ENCODE data around the gene RPL31.
A peak's percentile ranks its signal among the peaks of the same experiment; 100 is the strongest.

RPL31 gene

DNA sequence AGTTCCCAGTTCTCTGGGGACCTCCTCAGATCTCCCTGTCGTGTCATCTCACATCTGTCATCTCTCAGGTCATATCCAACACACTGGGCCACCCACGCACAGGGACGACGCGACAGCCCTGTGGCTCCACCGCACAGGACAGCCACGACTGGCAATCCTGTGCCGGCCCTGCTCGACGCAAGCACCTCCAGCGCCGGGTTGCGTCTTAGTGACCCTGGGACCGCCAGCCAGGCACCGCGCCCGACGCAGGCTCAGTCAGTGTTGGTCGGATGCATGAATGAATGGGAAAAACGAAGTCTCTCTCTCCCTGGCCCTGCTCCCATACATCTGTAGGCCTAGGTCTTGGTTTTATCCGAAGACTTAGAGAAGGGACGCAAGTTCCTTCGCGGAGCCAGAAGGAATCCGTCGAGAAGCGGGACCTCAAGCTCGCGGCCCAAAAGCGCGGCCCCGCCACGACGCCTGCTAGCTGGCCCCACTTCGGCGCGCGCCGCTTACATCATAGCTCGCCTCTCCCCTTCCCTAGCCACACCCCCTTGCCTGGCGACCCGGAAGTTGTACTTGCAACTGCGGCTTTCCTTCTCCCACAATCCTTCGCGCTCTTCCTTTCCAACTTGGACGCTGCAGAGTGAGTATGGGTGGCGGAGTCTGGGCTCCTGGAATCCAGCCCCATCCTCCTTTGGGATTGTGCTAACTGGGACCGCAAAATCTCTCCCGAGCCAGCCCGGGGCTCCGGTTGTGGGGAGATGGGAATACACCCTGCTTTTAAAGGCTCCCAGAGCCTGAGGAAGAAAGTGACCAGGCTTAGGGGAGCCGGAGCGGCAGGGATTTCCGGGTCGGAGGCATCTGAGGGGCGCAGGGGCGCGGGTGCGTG lies at the start of gene RPL31:
RPL31 (plus strand) TSS at position 599 of the 871 bp plus-strand sequence. CDS start 413 bp downstream, outside the sequence.
- Histone ChIP-seq H3K9me3 (ENCODE audit: control insufficient read depth, low read length) (no peaks in the 10 kb centered on the region), H3K27me3 (replicated peaks; ENCODE audit: control insufficient read depth, insufficient read depth, low read length) (no peaks in the 10 kb centered on the region), H3K36me3 (ENCODE audit: control insufficient read depth, insufficient read depth, low read length, severe bottlenecking) (peaks cover 37% of the 10 kb centered on the region), H3K9ac (ENCODE audit: low read length) (peak within 1 kb of the TSS; percentile 98), H3K4me1 (ENCODE audit: control insufficient read depth, insufficient read depth, low read length) (peaks cover 53% of the 10 kb centered on the region), H3K4me3 (ENCODE audit: low read length) (peak within 1 kb of the TSS; percentile 98)
- DNase-seq (ENCODE audit: low read depth) = peak; percentile 99

DNA sequence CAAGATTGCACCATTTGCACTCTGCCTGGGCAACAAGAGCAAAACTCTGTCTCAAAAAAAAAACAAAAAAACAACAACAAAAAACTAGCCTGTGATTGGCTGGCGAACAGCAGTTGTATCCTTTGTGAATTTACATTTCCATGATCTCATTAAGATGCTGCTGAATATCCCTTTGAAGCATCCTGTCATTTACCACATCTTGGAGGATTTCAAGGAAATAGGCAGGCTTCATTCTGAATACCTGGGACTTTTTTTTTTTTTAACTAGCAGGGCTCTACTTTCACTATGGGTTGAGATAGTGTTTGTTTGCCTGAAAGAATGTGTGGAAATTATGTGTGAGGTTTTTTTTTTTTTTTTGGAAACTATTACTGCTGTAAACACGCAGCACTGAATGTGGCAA lies 49.6 kb upstream of the RPL31 start:
- Histone ChIP-seq H3K4me3 (ENCODE audit: low read length) (no peak overlapping the region), H3K9me3 (ENCODE audit: control insufficient read depth, low read length) (no peaks in the 10 kb centered on the region), H3K27me3 (replicated peaks; ENCODE audit: control insufficient read depth, insufficient read depth, low read length) (no peaks in the 10 kb centered on the region)

DNA sequence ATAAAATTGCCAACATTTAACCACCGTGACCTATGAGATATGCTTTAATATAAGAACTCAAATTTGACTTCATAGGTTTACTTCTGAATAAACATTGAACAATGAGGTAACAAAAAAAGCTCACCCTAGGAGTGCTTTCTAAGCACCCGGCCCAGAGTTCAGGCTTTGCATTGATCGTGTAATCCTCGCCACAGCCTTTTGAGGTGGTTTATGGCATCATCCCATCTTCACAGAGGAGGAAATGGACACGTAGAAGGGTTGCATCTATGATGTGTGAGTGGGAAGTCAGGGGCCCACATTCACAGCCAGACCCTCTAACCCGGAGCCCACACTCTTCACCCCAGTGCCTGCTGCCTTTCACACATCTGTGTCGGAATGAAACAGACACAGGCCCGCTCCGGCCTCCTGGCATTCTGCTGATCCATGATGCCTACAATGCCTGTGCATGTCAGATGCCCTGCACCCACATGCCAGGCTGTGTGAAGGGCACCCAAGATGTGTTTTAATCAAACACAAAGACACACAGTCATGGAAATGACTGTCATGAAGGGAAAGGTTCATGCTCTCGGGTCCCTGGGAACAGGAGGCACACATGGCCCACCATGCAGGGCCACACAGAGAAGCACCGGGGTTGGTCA lies 48.6 kb upstream of the RPL31 start:
- DNase-seq (ENCODE audit: low read depth) = no peak
- H3K9ac ChIP-seq (ENCODE audit: low read length) = no peak overlapping the region
- H3K36me3 ChIP-seq (ENCODE audit: control insufficient read depth, insufficient read depth, low read length, severe bottlenecking) = peaks cover 24% of the 10 kb centered on the region
- no peak overlapping the region for H3K4me3 ChIP-seq (ENCODE audit: low read length)
- peaks cover 16% of the 10 kb centered on the region for H3K4me1 ChIP-seq (ENCODE audit: control insufficient read depth, insufficient read depth, low read length)
- no peaks in the 10 kb centered on the region for H3K27me3 ChIP-seq (replicated peaks; ENCODE audit: control insufficient read depth, insufficient read depth, low read length)
- no peaks in the 10 kb centered on the region for H3K9me3 ChIP-seq (ENCODE audit: control insufficient read depth, low read length)

More for the DNA sequence above, 49.6 kb upstream of the RPL31 start:
- Histone ChIP-seq H3K9ac (ENCODE audit: low read length) (no peak overlapping the region), H3K36me3 (ENCODE audit: control insufficient read depth, insufficient read depth, low read length, severe bottlenecking) (peaks cover 24% of the 10 kb centered on the region), H3K4me1 (ENCODE audit: control insufficient read depth, insufficient read depth, low read length) (peaks cover 8% of the 10 kb centered on the region)
- no peak for DNase-seq (ENCODE audit: low read depth)

DNA sequence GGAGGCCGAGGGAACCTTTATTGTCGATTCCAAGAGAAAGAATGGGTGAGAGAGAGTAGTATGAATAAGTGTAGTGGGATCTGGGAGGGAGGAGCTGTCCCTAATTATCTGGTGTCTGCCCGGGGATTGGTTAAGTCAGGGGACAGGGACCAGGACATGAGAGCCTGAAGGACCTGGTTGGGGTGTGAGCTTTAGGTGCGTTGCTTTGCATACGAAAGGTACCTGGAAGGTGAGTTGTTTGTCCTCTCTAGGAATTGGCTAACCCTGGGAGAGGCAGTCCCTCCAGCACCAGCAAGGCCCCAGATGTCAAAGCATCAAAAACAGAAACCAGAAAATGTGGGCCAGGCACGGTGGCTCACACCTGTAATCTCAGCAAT lies 48.1 kb upstream of the RPL31 start:
- Histone ChIP-seq H3K36me3 (ENCODE audit: control insufficient read depth, insufficient read depth, low read length, severe bottlenecking) (peaks cover 19% of the 10 kb centered on the region), H3K9me3 (ENCODE audit: control insufficient read depth, low read length) (no peaks in the 10 kb centered on the region), H3K4me1 (ENCODE audit: control insufficient read depth, insufficient read depth, low read length) (peaks cover 21% of the 10 kb centered on the region), H3K4me3 (ENCODE audit: low read length) (no peak overlapping the region), H3K9ac (ENCODE audit: low read length) (no peak overlapping the region), H3K27me3 (replicated peaks; ENCODE audit: control insufficient read depth, insufficient read depth, low read length) (no peaks in the 10 kb centered on the region)
- DNase-seq (ENCODE audit: low read depth) = no peak

DNA sequence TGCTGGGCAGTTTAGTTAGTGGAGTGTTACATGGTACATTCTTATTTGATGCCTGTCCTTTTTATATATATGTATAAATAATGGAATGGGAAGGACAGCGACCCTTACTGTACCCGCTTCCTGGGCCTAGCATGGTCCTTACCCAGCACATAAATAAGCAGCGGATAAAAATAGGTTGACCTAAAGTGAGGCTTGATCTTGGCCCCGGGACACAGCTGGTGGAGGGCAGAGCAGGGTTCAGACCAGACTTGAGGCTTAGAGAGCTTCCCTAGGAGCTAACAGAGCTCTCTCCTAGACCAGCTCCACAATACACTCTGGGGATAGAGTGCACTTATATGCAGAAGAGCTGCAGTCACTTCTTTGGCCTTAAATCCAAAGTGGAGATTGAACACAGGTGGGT lies 46.9 kb upstream of the RPL31 start:
- Histone ChIP-seq H3K9me3 (ENCODE audit: control insufficient read depth, low read length) (no peaks in the 10 kb centered on the region), H3K36me3 (ENCODE audit: control insufficient read depth, insufficient read depth, low read length, severe bottlenecking) (peaks cover 7% of the 10 kb centered on the region), H3K4me1 (ENCODE audit: control insufficient read depth, insufficient read depth, low read length) (peaks cover 30% of the 10 kb centered on the region), H3K27me3 (replicated peaks; ENCODE audit: control insufficient read depth, insufficient read depth, low read length) (no peaks in the 10 kb centered on the region), H3K4me3 (ENCODE audit: low read length) (no peak overlapping the region), H3K9ac (ENCODE audit: low read length) (no peak overlapping the region)
- no peak for DNase-seq (ENCODE audit: low read depth)

DNA sequence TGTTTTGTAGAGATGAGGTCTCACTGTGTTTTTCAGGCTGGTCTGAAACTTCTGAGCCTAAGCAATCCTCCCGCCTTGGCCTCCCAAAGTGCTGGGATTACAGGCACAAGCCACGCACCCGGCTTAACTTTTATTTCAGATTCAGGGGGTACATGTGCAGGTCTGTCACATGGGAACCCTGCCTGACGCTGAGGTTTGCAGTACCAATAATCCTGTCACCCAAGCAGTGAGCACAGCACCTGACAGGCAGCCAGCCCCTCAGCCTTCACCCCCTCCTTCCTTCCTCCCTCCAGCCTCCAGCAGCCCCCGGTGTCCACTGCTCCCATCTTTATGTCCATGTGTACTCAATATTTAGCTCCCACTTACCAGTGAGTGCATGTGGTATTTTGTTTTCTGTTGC lies 46.0 kb upstream of the RPL31 start:
- Histone ChIP-seq H3K36me3 (ENCODE audit: control insufficient read depth, insufficient read depth, low read length, severe bottlenecking) (peaks cover 3% of the 10 kb centered on the region), H3K27me3 (replicated peaks; ENCODE audit: control insufficient read depth, insufficient read depth, low read length) (no peaks in the 10 kb centered on the region), H3K9me3 (ENCODE audit: control insufficient read depth, low read length) (no peaks in the 10 kb centered on the region), H3K4me3 (ENCODE audit: low read length) (no peak overlapping the region), H3K4me1 (ENCODE audit: control insufficient read depth, insufficient read depth, low read length) (peaks cover 31% of the 10 kb centered on the region), H3K9ac (ENCODE audit: low read length) (no peak overlapping the region)
- DNase-seq (ENCODE audit: low read depth) = no peak

DNA sequence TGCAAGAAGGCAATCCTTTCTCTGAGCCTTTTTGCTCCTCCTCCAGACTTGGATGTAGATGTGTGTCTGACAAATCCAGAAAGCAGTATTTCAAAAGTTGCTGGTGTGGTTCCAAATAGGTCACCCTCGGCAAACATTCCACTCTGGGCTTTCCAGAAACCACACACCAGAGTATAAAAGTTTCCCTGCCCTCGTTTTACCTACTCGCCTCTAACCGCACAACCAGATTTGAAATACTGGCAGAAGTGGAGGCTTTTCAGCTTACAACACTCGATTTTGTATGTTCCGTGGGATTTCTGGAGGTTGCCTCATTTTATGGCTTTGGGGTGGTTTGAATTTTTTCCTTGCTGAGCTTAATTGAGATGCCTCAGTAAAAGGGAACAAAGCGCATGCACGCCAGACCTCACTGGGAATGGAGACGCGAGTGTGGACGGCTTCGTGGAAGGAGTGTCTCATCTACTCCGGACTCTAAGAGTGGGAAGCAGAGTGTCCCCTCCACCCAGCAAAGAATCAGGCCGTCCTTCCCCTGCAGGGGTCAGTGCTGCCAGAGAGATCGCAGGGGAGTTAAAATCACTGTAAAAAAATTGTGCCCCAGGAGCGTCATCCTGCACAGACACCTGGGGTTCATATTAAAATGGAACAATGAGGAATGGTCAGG lies 44.0 kb upstream of the RPL31 start:
- Histone ChIP-seq H3K36me3 (ENCODE audit: control insufficient read depth, insufficient read depth, low read length, severe bottlenecking) (no peaks in the 10 kb centered on the region), H3K9me3 (ENCODE audit: control insufficient read depth, low read length) (no peaks in the 10 kb centered on the region), H3K9ac (ENCODE audit: low read length) (peak overlapping the region; percentile 72), H3K4me1 (ENCODE audit: control insufficient read depth, insufficient read depth, low read length) (peaks cover 41% of the 10 kb centered on the region), H3K4me3 (ENCODE audit: low read length) (peak overlapping the region; percentile 66), H3K27me3 (replicated peaks; ENCODE audit: control insufficient read depth, insufficient read depth, low read length) (no peaks in the 10 kb centered on the region)
- DNase-seq (ENCODE audit: low read depth) = peak; percentile 95

DNA sequence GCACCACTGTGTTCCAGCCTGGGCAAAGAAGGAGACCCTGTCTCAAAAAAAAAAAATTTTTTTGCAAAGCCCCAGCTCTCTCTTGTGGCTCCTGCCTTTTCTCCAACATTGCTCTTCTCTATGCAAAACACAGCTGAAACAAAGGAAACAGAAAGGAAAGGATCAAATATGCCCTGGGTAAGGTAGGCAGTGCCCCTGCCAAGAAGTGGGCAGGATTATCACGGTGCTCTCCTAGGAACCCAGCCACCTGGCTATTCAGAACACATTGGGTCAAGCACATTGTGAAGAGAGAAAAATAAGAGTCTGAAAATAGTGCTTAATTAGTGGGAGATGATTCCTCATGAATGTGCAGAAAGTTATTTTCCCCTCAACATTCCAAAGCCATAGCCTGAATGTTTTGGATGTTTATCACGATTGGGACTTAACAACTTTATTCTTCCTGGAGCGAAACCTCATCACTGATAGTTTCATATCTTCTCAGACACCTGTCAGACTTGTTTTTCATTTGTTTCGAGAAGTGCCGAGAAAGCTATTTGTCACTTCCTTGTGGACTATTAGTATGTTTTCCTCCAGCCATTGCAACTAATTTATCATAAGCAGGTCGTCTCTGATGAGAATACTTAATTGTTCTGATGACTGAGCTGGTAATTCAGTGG lies 42.7 kb upstream of the RPL31 start:
- Histone ChIP-seq H3K4me1 (ENCODE audit: control insufficient read depth, insufficient read depth, low read length) (peaks cover 43% of the 10 kb centered on the region), H3K9me3 (ENCODE audit: control insufficient read depth, low read length) (no peaks in the 10 kb centered on the region), H3K27me3 (replicated peaks; ENCODE audit: control insufficient read depth, insufficient read depth, low read length) (no peaks in the 10 kb centered on the region), H3K9ac (ENCODE audit: low read length) (no peak overlapping the region), H3K36me3 (ENCODE audit: control insufficient read depth, insufficient read depth, low read length, severe bottlenecking) (no peaks in the 10 kb centered on the region), H3K4me3 (ENCODE audit: low read length) (no peak overlapping the region)
- DNase-seq (ENCODE audit: low read depth) = no peak

DNA sequence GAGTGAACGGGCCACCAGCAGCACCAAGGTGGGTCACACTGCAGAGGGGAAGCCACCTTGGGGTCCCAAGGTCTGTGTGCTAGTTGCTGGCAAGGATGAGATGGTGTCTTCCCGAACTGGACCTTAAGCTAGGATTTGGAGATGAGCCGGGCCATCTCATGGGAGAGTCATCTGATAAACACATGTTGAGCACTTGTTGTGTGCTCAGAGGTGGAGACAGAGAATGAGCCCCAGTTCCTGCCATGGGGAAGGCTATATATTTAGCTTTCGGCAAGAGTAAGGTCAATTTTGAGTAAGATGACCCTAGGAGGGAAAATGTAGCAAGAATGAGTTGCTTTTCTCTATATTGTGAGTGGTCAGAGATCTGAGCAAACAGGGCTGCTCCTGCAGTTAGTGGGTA lies 41.4 kb upstream of the RPL31 start:
- Histone ChIP-seq H3K4me1 (ENCODE audit: control insufficient read depth, insufficient read depth, low read length) (peaks cover 54% of the 10 kb centered on the region), H3K36me3 (ENCODE audit: control insufficient read depth, insufficient read depth, low read length, severe bottlenecking) (no peaks in the 10 kb centered on the region), H3K4me3 (ENCODE audit: low read length) (no peak overlapping the region), H3K27me3 (replicated peaks; ENCODE audit: control insufficient read depth, insufficient read depth, low read length) (no peaks in the 10 kb centered on the region), H3K9me3 (ENCODE audit: control insufficient read depth, low read length) (no peaks in the 10 kb centered on the region), H3K9ac (ENCODE audit: low read length) (no peak overlapping the region)
- DNase-seq (ENCODE audit: low read depth) = no peak

DNA sequence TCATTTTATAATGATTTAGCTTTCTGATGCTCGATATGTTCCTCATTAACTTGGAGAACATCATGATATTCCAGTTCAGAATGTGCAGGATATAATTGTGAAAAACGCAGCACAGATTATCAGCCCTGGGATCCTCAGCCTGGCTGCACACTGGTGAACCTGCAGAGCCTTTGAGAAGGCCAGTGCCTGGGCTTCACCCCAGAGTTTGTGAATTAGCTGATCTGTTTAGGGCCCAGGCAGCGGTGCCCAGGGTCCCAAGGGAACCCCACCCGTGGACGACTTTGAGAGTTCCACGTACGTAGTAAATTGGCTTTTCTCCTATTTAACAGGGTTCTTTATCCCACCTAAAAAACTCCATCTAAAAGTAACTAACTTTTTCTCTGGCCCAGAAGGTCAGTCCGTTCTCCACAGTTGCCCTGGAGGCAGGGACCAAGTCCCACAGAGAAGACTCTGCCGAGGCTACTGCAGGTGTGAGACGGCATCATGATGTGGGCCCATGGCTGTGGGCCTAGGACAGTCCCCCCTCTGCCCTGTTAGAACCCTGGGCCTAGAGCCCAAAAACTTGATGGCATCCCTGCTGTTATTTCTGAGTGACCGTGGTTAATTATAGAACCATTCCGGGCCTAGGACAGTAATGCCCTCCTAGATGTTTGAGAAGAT lies 39.6 kb upstream of the RPL31 start:
- peaks cover 46% of the 10 kb centered on the region for H3K4me1 ChIP-seq (ENCODE audit: control insufficient read depth, insufficient read depth, low read length)
- no peak overlapping the region for H3K9ac ChIP-seq (ENCODE audit: low read length)
- H3K9me3 ChIP-seq (ENCODE audit: control insufficient read depth, low read length) = no peaks in the 10 kb centered on the region
- DNase-seq (ENCODE audit: low read depth) = no peak
- H3K36me3 ChIP-seq (ENCODE audit: control insufficient read depth, insufficient read depth, low read length, severe bottlenecking) = no peaks in the 10 kb centered on the region
- H3K27me3 ChIP-seq (replicated peaks; ENCODE audit: control insufficient read depth, insufficient read depth, low read length) = no peaks in the 10 kb centered on the region
- no peak overlapping the region for H3K4me3 ChIP-seq (ENCODE audit: low read length)
